GM06990 (cell line): ENCODE results near the gene TFR2.

Experiments used
- DNase-seq: peaks from one replicate; pipeline ENCODE4 v3.0.0-alpha.2; 2011; ENCODE audit not compliant: insufficient read length; ENCODE audit errors: extremely low read depth
- H3K27me3 ChIP-seq: replicated peaks from 2 replicates; pipeline ENCODE4 v1.6.0; 2011; ENCODE audit warnings: low read length; ENCODE audit not compliant: control insufficient read depth, insufficient read depth
- H3K36me3 ChIP-seq: 2 replicates; pipeline ENCODE4 v1.5.1; 2011; ENCODE audit warnings: low read length; ENCODE audit not compliant: control insufficient read depth, insufficient read depth
- H3K4me3 ChIP-seq: replicated peaks from 2 replicates; pipeline ENCODE4 v1.5.1; 2011; ENCODE audit warnings: low read depth, mild to moderate bottlenecking, control low read depth, low read length
- TF ChIP-seq, protein P1 (sequence below): IDR thresholded peaks from 2 replicates; pipeline ENCODE4 v1.5.1; 2011; ENCODE audit warnings: low read length, control low read depth, mild to moderate bottlenecking, inconsistent platforms; ENCODE audit not compliant: insufficient read depth, poor library complexity, severe bottlenecking

Gene TFR2

DNA sequence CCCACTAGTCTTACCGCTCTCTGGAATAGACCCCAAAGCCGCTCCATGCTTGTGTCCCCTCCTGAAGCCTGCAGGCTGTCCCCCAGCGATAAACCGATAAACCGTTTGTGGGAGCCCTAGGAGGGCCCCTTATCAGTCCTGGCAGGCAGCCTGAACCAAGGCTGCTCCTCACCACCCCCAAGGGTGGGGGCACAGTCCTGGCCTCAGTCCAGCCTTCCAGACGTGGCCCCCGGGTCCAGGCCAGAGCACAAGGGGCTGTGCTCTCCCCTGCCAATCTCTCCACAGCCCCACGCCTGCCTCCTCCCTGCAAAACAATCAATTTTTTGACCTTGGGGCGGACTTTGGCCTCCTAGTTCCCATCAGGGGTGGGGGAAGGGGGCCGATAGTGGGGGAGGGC is at the start of gene TFR2:
TFR2 (minus strand) TSS at position 90 of the 397 bp plus-strand sequence; CDS start at position 47, 43 bp downstream.
- Histone ChIP-seq H3K36me3 (no peaks in the 10 kb centered on the region), H3K27me3 (no peaks in the 10 kb centered on the region; the same call in 1 of the 2 replicates), H3K4me3 (no peak within 1 kb of the TSS)
- DNase-seq: no peak
- TF ChIP-seq, protein P1, sequence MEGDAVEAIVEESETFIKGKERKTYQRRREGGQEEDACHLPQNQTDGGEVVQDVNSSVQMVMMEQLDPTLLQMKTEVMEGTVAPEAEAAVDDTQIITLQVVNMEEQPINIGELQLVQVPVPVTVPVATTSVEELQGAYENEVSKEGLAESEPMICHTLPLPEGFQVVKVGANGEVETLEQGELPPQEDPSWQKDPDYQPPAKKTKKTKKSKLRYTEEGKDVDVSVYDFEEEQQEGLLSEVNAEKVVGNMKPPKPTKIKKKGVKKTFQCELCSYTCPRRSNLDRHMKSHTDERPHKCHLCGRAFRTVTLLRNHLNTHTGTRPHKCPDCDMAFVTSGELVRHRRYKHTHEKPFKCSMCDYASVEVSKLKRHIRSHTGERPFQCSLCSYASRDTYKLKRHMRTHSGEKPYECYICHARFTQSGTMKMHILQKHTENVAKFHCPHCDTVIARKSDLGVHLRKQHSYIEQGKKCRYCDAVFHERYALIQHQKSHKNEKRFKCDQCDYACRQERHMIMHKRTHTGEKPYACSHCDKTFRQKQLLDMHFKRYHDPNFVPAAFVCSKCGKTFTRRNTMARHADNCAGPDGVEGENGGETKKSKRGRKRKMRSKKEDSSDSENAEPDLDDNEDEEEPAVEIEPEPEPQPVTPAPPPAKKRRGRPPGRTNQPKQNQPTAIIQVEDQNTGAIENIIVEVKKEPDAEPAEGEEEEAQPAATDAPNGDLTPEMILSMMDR: no peak

DNA sequence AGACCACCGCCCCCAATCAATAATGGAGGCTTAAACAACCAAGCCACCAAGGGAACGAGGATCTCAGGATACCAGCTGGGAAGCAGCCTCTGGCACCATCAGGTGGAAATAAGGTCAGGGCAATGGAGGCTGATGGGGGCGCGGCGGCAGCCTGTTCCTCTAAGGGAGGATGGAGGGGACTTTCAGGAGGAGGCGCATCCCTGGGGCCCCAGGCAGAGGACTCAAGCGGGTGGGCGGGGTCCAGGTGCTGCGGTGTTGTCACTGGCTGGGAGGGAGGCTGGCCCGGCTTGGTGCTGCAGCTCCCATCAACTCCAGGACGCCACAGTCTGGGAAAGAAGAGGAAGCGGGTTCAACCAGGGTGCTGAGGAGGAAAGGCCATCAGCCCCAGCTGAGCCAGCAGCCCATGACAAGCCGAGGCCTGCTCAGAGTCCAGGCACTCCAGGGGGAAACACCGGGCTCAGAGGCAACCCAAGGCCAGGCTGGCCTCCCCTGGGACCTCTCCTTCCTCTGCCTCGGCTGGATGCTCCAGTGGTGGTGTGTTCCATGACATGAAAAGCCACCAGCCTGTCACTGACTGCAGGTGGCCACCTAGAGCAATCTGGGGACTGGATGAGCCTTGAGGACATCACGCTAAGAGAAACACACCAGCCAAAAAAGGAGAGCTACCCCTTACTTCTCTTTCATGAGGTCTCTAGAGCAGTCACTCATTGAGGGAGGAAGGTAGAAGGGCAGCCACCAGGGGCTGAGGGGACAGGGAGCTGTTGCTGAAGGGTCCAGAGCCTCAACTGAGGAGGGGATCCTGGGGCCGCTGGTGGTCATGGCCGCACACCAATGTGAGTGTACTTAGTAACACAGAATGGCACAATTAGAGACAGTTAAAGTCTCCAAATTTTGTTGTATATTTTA is 48.1 kb upstream of the TFR2 start:
- Histone ChIP-seq H3K36me3 (peaks cover 24% of the 10 kb centered on the region), H3K4me3 (no peak overlapping the region), H3K27me3 (no peaks in the 10 kb centered on the region)
- TF ChIP-seq, protein P1: no peak
- DNase-seq: no peak

DNA sequence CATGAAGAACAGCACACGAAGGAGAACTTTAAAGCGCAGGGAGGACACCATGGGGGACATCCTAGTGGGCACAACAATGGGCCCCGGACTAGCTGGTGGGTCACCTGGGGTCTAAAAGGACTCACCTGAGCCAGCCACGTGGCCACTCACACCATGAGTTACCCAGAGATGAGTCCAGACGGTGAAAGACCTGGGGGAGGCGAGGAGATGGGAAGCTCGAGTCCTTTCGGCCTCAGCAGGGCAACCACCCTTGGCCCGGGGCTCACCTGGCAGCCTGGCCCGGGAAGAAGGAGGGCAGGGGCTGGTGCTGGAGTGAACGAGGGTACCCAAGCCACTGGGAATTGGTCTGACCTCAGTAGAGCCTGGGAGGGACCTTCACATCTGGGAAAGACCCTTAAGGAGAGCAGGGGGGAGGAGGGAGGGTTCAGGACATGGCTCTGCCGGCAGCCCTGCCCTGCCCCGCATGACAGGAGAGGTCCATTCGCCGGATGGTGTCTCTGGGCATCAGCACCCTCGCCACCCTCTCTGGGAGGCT is 47.0 kb upstream of the TFR2 start:
- TF ChIP-seq, protein P1: no peak
- peaks cover 30% of the 10 kb centered on the region for H3K36me3 ChIP-seq
- H3K27me3 ChIP-seq: no peaks in the 10 kb centered on the region
- DNase-seq: no peak
- no peak overlapping the region for H3K4me3 ChIP-seq

DNA sequence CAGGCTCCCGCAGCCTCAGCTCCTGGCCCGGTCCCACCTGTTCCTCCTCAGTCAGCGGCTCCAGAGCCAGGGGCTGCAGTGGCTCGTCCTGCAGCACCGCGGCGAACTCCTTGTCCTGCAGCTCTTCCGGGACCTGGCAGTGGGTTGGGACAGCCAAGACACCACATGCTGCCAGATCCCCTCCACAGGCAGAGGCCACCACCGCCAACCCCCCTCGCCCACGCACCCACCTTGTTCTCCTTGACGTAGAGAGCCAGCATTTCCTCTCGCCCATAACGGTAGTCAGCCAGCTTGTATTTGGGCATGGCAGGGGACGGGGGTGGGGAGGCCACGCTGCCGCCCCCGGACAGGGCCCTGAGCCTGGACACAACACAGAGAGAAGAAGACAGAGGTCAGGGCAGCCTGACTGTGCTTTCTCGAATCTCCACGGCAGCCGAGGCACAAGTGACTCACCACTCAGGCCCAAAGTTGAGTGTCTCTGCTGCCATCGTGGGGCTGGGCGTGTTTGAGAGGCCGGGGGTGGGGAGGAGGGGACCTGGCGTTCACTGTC is 46.5 kb upstream of the TFR2 start:
- TF ChIP-seq, protein P1: no peak
- Histone ChIP-seq H3K27me3 (no peaks in the 10 kb centered on the region), H3K36me3 (peaks cover 34% of the 10 kb centered on the region), H3K4me3 (no peak overlapping the region)
- DNase-seq: no peak

DNA sequence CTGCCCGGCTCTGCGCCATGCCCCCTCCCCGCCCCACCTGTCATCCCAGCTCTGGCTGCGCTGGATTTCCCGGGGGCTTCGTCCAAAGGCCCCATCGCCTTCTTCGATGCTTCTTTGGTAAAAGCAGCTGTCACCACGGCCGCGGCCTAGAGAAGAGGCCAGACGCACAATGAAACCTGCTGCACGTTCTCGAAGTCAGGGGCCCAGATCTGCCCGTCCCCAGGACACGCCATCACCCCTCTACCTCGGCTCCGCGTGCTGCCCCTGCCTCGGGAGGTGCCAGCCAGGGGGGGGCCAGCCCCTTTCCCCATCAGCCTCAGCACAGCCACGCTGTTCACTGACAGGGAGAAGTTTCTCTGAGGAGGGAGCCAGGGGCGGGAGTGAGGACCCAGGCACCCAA is 45.9 kb upstream of the TFR2 start:
- Histone ChIP-seq H3K36me3 (peaks cover 36% of the 10 kb centered on the region), H3K27me3 (no peaks in the 10 kb centered on the region), H3K4me3 (no peak overlapping the region)
- TF ChIP-seq, protein P1: no peak
- DNase-seq: no peak
